Activated CD4-positive, alpha-beta T cell treated with anti-CD3 and anti-CD28 coated beads for 24 hours (primary cell): Measurements from ENCODE around the gene HTR1E.
"Not testable (repeated sequence)": the region's sequence is repeated elsewhere in the genome, so short reads cannot be mapped to it uniquely, and the experiment has no call there.

Source experiments
- DNase-seq, 2 donors: peaks; one replicate each; pipeline ENCODE4 v3.0.0-alpha.2; 2020; ENCODE audit warnings: low read depth in 2 of 2

The HTR1E gene, protein sequence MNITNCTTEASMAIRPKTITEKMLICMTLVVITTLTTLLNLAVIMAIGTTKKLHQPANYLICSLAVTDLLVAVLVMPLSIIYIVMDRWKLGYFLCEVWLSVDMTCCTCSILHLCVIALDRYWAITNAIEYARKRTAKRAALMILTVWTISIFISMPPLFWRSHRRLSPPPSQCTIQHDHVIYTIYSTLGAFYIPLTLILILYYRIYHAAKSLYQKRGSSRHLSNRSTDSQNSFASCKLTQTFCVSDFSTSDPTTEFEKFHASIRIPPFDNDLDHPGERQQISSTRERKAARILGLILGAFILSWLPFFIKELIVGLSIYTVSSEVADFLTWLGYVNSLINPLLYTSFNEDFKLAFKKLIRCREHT

DNA sequence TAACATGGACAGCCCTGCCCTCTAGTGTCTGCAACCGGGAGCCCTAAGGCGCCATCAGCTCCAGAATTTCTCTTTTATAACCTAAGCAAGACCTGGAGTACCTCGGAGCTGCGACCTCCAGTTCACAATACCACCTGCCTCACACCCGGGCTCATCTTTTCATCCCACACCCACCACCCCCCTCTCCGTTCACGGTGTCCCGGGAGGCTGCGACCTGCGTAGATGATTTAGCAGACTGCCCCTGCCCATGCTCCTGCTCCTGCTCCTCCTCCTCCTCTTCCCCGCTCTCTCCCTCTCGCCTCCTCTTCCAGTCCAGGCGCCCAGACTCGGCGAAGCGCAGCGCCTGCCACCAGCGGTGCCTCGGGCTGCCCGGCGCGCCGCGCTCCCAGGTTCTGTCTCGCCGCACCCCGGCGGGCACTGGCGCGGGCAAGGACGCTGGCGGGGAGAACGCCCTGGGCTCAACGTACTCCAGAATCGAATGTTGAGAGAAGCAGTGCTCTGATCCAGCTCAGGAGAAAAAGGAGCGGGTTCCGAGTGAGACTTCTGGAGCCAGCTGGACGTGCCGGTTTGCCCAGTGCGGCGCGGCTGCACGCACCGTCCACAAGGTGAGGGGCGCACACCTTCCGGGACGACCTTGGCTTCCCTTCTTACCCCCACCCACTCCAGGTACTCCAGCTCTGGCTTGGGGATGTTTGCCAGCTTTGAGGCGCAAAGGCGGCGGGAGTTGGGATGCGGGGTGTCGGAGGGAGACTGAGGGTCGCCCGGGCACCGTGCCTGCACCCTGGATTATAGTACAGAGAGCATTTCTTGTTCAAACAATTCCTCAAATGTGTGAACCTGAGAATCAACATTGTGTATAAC lies at the start of gene HTR1E:
Gene HTR1E, plus strand, starts transcription at position 310 of the 861 bp plus-strand sequence. CDS start 77,807 bp downstream, outside the sequence.
- DNase-seq = peak in 1 of 2 donors; percentile 4

- no peak for DNase-seq
Measured at GRCh38 chr6:86888301-86888700, 49.0 kb upstream of the HTR1E start.

DNA sequence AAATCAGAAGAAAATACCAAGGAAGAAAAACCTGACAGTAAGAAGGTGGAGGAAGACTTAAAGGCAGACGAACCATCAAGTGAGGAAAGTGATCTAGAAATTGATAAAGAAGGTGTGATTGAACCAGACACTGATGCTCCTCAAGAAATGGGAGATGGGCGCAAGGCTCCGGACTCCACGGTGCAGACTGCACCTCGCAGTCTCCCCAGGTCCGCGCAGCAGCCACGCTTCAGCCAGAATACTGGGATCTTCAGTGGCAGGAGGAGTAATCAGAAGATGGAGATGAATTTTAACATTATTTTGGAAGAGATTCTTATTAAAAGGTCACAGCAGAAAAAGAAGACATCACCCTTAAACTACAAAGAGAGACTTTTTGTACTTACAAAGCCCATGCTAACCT lies 40.1 kb upstream of the HTR1E start:
- DNase-seq = not testable (repeated sequence)

DNA sequence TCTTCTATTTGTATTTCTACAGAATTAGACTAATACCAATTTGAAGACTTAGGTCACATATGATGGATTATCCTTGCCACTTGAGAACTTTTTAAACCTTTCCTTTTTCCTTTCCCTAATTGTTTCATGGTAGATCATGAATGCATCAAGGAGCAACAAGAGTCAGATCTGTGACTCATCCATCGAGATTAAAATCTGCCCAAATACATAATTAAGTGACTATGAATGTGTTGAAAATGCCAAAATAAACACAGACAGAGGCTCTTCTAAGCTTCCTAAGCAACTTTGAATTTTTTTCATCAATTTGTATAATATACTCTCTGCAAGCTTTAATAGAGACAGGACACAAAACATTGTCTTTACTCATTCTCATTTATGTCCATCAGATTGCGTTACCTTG lies 23.5 kb upstream of the HTR1E start:
- no peak for DNase-seq

DNA sequence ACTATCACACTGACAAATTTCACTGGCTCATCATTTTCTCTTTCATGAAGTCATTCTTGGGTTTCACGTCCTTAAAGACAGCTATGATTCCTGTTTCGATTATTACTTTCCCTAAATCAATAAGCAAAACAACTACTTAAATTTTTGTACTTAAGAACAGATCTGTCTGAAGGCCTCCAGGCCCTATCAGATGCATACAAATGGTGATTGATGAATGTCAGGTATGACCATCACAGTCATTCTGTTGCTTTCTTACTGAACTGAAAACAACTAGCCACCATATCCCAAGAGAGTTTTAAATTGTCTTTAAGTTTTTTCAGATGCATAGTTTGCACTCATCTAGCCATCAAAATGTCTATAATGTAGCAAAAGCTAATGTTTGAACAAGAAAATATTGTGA lies 20.9 kb upstream of the HTR1E start:
- no peak for DNase-seq

GRCh38 chr6:86927138-86927537 lies 10.2 kb upstream of the HTR1E start:
- DNase-seq = not testable (repeated sequence)

GRCh38 chr6:86927859-86928258 lies 9.5 kb upstream of the HTR1E start:
- not testable (repeated sequence) for DNase-seq

- no peak for DNase-seq
Measured at GRCh38 chr6:86934365-86934764, 3.0 kb upstream of the HTR1E start.

- no peak for DNase-seq
Measured at GRCh38 chr6:86936834-86937218, 502 bp upstream of the HTR1E start.

DNA sequence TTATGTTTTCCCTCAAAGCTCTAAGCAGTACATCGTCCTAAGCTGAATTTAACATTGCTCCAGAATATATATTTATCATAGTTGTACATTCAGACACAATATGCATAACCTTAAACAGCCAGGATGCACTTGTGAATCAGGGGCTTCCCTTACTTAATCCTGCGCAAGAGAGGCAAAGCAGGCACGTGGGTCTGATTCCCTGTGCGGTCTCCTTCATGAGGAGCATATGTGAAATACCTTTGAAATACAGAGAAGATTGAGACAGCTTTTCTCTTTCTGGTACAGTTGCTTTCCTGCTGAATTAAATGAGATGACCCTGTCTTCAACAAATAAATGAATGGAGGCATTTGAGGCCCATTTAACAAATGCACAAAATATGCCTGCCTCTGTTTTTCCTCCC lies 1.5 kb downstream of the HTR1E start:
- no peak for DNase-seq

GRCh38 chr6:86941461-86941860 lies 4.1 kb downstream of the HTR1E start:
- DNase-seq = no peak

DNA sequence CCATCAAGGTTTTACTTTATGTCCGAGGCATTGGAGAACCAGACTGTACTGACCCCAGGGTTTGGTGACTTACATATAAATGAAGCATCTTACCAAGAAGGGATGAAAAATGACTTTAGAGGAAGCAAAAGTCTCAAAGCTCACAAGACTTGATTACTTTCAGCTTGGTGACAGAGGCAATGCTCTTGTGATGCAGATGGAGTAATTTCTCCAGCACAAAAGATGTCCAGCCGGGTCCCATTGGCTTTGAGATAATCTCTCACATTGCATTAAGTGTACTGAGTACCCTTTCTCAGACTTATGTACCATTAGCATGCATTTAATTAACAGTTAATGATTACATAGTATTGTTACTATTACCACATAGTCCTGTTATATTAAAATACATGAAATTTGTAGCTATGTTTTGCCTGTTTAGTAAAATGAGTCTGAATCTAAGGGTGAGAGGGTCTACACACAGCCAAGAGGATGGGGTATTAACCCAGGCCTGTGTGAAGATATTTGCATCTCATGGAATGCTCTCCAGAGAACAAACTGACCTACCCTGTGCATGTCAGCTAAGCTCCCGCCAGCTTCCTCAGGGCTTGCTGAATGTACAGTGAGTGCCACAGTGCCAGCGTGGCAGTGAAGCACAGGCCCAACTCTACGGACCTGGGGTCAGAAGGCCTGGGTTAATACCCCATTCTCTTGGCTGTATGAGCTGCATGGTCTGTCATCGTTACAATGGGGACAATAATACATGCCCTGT lies 5.6 kb downstream of the HTR1E start:
- DNase-seq = no peak

DNA sequence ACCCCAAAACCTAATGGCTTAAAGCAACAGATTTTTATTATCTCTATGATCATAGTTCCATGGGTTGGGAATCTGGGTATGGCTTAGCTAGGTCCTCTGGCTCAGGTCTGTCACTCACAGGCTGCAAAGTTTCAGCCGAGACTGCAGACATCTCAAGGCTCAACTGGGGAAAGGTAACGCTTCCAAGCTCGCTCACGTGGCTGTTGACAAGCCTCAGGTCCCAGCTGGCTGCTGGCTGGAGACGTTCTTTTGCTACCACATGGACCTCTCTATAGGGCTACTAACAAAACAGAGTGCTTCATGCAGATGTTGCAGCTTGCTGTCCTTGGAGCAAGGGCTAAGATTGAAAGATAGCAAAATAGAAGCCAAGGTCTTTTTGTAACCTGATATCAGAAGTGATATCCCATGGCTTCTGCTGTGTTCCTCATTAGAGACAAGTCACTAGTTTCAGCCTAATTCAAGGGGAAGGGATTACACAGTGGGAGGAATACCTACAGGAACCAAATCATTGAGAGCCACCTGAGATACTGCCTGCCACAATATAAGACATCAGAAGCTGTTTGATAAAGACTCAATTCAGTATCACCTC lies 6.6 kb downstream of the HTR1E start:
- no peak for DNase-seq

DNA sequence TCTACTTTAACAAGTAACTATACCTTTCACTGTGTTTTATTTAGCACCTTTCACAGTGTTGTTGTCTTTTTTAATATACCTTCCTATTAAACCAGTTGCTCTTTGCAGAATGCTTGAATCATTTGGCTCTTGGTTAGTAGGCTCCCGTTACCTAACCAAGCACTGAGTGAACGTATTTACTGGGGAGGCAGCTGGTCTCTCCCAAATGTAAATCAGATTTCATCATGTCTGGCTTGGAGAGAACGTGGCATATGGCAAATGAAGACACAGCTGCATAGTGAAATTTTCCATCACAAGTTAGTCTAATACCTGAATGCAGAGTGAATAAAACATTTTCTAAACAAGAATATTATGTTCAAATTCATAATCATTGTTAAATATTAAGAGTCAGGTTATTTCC lies 12.4 kb downstream of the HTR1E start:
- DNase-seq = no peak

DNA sequence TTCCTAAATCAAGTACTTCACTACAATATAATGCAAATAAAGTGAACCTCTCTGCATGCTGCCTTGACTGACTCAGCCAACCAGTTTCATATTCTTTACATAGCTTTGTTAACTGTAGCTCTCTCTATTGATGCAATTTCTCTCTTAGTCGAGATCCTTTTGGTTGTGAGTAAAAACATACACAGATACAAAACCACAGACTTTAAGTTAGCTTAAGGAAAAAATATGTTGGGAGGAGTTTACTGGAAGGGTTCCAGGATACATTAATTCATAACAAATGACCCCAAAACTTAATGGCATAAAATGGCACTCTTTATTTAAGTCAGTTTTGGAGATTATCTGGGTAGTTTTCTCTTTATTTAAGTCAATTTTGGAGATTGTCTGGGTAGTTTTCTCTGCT lies 15.7 kb downstream of the HTR1E start:
- no peak for DNase-seq

GRCh38 chr6:86959656-86960055 lies 22.3 kb downstream of the HTR1E start:
- DNase-seq = no peak

GRCh38 chr6:86961455-86962200 lies 24.3 kb downstream of the HTR1E start:
- DNase-seq = no peak

DNA sequence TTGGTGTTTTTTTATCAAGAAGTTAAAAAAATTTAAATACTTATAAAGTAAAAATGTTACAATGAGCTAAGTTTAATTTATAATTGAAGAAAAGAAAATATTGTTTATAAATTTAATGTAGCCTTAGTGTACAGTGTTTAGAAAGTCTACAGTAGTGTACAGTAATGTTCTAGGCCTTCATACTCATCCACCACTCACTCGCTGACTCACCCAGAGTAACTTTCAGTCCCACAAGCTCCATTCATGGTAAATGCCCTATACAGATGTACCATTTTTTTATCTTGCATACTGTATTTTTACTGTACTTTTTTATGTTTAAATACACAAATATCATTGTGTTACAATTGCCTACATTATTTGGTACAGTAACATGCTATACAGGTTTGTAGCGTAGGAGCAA lies 26.0 kb downstream of the HTR1E start:
- DNase-seq = no peak

- no peak for DNase-seq
Measured at GRCh38 chr6:86964029-86964579, 26.8 kb downstream of the HTR1E start.

- DNase-seq = no peak
Measured at GRCh38 chr6:86966271-86966670, 28.9 kb downstream of the HTR1E start.

DNA sequence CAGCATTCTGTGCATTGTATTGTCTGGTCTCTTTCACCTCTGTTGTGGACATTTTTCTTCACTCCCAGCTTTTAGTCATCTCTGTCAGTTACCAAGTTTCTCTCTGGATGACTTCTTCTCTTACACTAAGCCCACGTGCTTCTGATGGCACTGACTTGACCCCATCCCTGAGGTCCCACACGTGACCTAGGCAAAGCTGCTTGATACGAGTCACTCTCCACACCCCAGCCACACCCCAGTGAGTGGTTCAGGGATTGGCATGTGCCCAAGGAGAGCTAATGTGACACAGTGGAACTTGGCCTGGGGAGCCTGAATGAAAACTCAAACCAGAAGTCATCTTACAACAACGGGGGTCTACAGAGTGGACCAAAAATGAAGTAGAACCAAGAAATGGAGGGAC lies 32.2 kb downstream of the HTR1E start:
- no peak for DNase-seq
